Peyer's patch (tissue), 4 donors: ENCODE measurements around the gene AUTS2. TPM values are rescaled to one million over a fixed set of nuclear protein-coding genes. Genes with fewer than 3 reads are reported as not detected.

Experiments
- DNase-seq, 3 donors: peaks; one replicate each; pipeline ENCODE4 v3.0.0-alpha.2; 2017 to 2019
- H3K27ac ChIP-seq, 4 donors: fragments of 200-600 bp; sonication (generic); one replicate each; pipeline ENCODE4 v1.5.1; 2016 to 2019
- H3K27me3 ChIP-seq, 2 donors: fragments of 200-600 bp; sonication (generic); one replicate each; pipeline ENCODE4 v1.5.1; 2019
- H3K36me3 ChIP-seq, 3 donors: fragments of 200-600 bp; sonication (generic); one replicate each; pipeline ENCODE4 v1.5.1; 2016 to 2019
- H3K4me1 ChIP-seq, 4 donors: fragments of 200-600 bp; sonication (generic); one replicate each; pipeline ENCODE4 v1.5.1; 2016 to 2019
- H3K4me3 ChIP-seq, 4 donors: fragments of 200-600 bp; sonication (generic); 1 replicate in 3 of 4; 2 replicates in 1 of 4; pipeline ENCODE4 v1.5.1; 2016 to 2019; ENCODE audit warnings: mild to moderate bottlenecking in 1 of 4
- H3K9me3 ChIP-seq, 4 donors: fragments of 200-600 bp; sonication (generic); one replicate each; pipeline ENCODE4 v1.5.1; 2016 to 2019; ENCODE audit warnings: mild to moderate bottlenecking in 1 of 4
- POLR2A ChIP-seq, 2 donors: fragments of 450-650 bp; IDR thresholded peaks; one replicate each; pipeline ENCODE4 v1.5.1; 2017; ENCODE audit warnings: antibody characterized with exemption in 2 of 2, mild to moderate bottlenecking in 2 of 2, moderate library complexity in 2 of 2
- total RNA-seq, 4 donors: library from RNA; depleted of rRNA; stranded (reverse); fragments of >200 nt; gene quantifications; one replicate each; pipeline ENCODE4 v1.1.0, GENCODE V29; 2016
- TF ChIP-seq, protein P1 (sequence below), 6 experiments: fragments of 450-650 bp in 4 of 6; fragments of 200-600 bp in 2 of 6; sonication (generic) in 1 of 6; IDR thresholded peaks; one replicate each; pipeline ENCODE4 v1.5.1; 2017 to 2019; ENCODE audit warnings: antibody characterized with exemption in 6 of 6, mild to moderate bottlenecking in 3 of 6, moderate library complexity in 1 of 6

Gene AUTS2
- total RNA-seq, 4 donors from 2014 or later, result 55.9 to 90.0 (median 72.6) TPM

DNA sequence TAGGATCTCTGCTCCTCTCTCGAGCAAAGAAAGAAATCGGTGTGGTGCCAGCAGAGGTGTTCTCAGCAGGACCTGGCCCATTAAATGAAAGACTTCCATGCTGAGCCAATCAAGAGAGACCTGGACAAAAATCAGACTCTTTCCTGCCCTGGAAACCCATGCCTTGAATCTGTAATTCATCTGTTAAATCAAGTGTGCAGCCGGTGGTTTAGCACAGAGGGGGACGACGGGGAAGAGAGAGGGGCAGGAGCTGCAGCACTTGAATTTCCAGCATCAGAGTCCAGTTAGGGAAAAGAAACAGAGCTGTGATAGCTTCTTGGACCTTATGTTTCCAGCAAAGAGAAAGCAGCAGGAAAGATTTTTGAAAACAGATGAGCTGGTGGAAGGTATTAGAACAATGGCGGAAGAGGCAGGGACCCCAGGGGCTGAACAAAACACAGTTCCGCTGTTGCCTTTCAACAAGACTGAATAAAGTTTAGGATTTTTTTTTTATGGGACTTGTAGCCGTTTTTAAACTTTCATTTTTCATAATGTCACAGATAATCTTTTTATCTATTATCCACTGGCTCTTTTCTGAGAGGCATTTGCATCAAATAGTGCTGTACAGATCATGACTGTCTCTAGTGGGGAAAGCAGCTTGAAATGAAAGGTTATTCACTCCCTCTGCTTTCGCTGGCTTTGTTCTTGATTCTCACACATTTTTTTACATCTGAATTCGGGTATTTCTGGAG, 990.1 kb downstream of the AUTS2 start:
- Histone ChIP-seq H3K27ac (peak overlapping the region in 1 of 4 donors; percentile 38), H3K27me3 (no peaks in the 10 kb centered on the region), H3K4me1 (peaks cover 0 to 18% (median 1%) of the 10 kb centered on the region in 4 donors), H3K36me3 (no peaks in the 10 kb centered on the region), H3K4me3 (no peak overlapping the region), H3K9me3 (no peaks in the 10 kb centered on the region)
- DNase-seq, result no peak
- TF ChIP-seq, protein P1, sequence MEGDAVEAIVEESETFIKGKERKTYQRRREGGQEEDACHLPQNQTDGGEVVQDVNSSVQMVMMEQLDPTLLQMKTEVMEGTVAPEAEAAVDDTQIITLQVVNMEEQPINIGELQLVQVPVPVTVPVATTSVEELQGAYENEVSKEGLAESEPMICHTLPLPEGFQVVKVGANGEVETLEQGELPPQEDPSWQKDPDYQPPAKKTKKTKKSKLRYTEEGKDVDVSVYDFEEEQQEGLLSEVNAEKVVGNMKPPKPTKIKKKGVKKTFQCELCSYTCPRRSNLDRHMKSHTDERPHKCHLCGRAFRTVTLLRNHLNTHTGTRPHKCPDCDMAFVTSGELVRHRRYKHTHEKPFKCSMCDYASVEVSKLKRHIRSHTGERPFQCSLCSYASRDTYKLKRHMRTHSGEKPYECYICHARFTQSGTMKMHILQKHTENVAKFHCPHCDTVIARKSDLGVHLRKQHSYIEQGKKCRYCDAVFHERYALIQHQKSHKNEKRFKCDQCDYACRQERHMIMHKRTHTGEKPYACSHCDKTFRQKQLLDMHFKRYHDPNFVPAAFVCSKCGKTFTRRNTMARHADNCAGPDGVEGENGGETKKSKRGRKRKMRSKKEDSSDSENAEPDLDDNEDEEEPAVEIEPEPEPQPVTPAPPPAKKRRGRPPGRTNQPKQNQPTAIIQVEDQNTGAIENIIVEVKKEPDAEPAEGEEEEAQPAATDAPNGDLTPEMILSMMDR (IDR thresholded peaks at IDR 0.05), result no peak
- no peak for TF ChIP-seq POLR2A (IDR thresholded peaks at IDR 0.05)

DNA sequence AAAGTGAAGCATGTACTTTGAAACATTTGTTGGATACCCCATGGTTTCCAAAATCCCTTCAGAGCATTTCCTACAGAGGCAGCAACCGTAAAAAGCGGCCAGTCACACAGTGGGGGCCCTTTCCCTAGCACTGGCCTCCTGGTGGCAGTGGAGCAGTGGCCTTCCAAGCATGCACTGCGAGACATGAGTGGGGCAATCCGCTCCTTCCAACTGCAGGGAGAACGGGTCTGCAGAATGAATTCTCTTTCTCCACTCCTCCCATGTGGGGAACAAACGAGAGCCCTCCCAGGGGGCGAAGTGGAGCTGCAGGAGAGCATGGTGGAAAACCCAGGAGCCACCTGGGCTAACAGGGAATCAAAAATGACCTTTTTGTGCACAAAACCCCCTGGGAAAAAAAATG, 990.7 kb downstream of the AUTS2 start:
- no peak for DNase-seq
- Histone ChIP-seq H3K9me3 (no peaks in the 10 kb centered on the region), H3K4me3 (no peak overlapping the region), H3K27me3 (no peaks in the 10 kb centered on the region), H3K4me1 (peaks cover 0 to 12% (median 1%) of the 10 kb centered on the region in 4 donors), H3K27ac (no peak overlapping the region), H3K36me3 (no peaks in the 10 kb centered on the region)
- TF ChIP-seq POLR2A (IDR thresholded peaks at IDR 0.05), result no peak
- TF ChIP-seq, protein P1 (IDR thresholded peaks at IDR 0.05), result no peak

DNA sequence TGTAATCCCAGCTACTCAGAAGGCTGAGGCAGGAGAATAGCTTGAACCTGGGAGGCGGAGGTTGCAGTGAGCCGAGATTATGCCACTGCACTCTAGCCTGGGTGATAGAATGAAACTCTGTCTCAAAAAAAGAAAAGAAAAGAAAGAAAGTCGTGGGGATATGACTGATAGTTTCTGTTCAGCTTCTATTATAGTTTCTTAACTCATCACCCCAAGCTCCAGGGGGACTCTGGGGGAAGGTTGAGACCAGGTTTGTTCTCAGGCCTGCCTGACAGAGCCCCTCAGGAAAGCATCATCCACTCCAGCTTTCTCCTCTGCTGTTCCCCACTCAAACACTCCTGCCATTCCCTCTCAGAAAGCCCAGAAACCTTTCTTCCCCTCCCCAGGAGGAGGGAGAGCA, 991.3 kb downstream of the AUTS2 start:
- H3K27ac ChIP-seq, result no peak overlapping the region
- TF ChIP-seq, protein P1 (IDR thresholded peaks at IDR 0.05), result no peak
- TF ChIP-seq POLR2A (IDR thresholded peaks at IDR 0.05), result no peak
- no peak for DNase-seq
- no peaks in the 10 kb centered on the region for H3K36me3 ChIP-seq
- no peak overlapping the region for H3K4me3 ChIP-seq
- peaks cover 0 to 6% (median 1%) of the 10 kb centered on the region in 4 donors for H3K4me1 ChIP-seq
- no peaks in the 10 kb centered on the region for H3K27me3 ChIP-seq
- H3K9me3 ChIP-seq, result no peaks in the 10 kb centered on the region

DNA sequence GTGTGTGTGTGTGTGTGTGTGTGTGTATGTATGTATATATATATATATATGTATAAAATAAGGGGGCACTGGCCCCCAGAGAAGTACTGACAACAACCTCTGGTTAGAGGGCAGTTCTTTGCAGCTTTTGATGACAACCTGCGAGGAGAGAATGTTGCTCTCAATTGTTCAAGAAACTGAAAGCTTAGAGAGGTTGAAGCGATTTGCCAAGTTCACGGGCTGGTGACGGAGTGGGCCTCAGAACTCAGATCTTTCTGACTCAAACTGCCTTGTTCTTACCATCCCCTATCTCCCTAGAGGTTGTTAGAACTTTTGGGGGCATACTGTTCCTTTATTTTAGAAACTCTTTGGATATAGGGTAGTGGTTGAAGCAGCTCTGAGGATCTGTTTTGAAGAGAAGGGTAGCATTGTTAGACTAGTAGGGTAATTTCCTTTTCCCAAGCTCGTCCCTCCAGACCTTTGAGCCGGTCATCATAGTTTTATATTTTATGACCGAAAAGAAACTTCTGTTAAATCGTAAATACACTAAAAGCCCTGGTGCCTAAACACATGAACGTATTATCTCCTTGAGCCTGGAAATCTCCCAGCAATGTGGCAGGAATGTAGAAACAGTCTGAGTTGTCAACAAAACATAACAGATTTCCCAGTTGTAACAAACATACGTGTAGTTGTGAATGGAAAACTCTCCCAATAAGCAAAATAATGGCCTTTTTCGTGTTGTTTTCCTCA, 992.0 kb downstream of the AUTS2 start:
- no peaks in the 10 kb centered on the region for H3K36me3 ChIP-seq
- no peak for DNase-seq
- H3K4me3 ChIP-seq, result no peak overlapping the region
- no peaks in the 10 kb centered on the region for H3K9me3 ChIP-seq
- H3K27ac ChIP-seq, result peak overlapping the region in 1 of 4 donors; percentile 44
- TF ChIP-seq POLR2A (IDR thresholded peaks at IDR 0.05), result no peak
- TF ChIP-seq, protein P1 (IDR thresholded peaks at IDR 0.05), result no peak
- no peaks in the 10 kb centered on the region for H3K27me3 ChIP-seq
- H3K4me1 ChIP-seq, result peaks cover 0 to 5% (median 1%) of the 10 kb centered on the region in 4 donors

DNA sequence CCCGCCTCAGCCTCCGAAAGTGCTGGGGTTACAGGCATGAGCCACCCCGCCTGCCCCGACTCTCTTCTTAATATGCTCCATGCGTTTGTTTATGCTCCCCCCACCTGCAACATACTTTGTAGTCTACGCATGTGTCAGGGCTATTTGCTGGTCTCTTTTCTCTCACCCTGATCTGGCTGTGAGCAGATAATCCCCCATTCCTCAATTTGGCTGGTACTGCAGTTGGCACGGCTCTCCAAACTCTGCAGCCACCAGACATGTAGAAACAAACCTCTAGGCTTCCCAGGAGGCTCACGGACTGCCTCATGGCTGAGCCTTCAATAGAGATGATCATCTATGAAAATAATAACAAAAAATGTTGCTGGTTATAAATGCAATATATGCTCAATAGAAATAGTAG, 993.4 kb downstream of the AUTS2 start:
- H3K4me3 ChIP-seq, result no peak overlapping the region
- H3K36me3 ChIP-seq, result no peaks in the 10 kb centered on the region
- no peaks in the 10 kb centered on the region for H3K27me3 ChIP-seq
- no peak overlapping the region for H3K27ac ChIP-seq
- no peak for TF ChIP-seq POLR2A (IDR thresholded peaks at IDR 0.05)
- TF ChIP-seq, protein P1 (IDR thresholded peaks at IDR 0.05), result no peak
- DNase-seq, result no peak
- H3K4me1 ChIP-seq, result peaks cover 0 to 5% (median 1%) of the 10 kb centered on the region in 4 donors
- H3K9me3 ChIP-seq, result no peaks in the 10 kb centered on the region
